Gastrocnemius medialis (tissue), 4 donors: ENCODE measurements around the gene ADAM23.

ENCODE experiments used
- POLR2A ChIP-seq, 2 donors: fragments of 450-650 bp; IDR thresholded peaks; one replicate each; pipeline ENCODE4 v1.6.1; 2017; ENCODE audit warnings: antibody characterized with exemption in 2 of 2, mild to moderate bottlenecking in 2 of 2, moderate library complexity in 2 of 2
- TF ChIP-seq, protein P1 (sequence below), 5 experiments: fragments of 450-650 bp in 3 of 5; fragments of 200-600 bp in 2 of 5; sonication (generic) in 2 of 5; IDR thresholded peaks in 4 of 5; conservative IDR thresholded peaks in 1 of 5; 1 replicate in 4 of 5; 2 replicates in 1 of 5; pipeline ENCODE4 v1.5.1; 2016 to 2019; ENCODE audit warnings: antibody characterized with exemption in 5 of 5, mild to moderate bottlenecking in 3 of 5, moderate library complexity in 3 of 5

DNA sequence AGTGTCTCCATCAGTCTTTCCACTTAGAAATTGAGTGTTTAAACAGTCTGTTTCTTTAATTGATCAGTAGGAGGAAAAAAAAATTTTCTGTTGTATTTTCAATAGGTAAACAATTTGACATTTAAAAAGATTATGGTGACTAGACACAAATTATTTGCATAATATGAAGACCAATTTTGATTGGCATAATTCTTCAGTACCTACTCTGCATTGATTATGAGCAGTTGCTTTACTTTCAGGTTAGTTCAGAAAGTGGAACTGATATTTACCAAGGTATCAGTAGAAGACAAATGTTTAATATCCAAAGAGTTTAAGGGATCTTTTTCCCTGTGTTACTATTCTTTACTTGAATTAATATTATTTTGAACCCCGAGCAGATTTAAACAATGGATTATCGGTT lies 2.6 kb downstream of the ADAM23 start:
- TF ChIP-seq, protein P1, sequence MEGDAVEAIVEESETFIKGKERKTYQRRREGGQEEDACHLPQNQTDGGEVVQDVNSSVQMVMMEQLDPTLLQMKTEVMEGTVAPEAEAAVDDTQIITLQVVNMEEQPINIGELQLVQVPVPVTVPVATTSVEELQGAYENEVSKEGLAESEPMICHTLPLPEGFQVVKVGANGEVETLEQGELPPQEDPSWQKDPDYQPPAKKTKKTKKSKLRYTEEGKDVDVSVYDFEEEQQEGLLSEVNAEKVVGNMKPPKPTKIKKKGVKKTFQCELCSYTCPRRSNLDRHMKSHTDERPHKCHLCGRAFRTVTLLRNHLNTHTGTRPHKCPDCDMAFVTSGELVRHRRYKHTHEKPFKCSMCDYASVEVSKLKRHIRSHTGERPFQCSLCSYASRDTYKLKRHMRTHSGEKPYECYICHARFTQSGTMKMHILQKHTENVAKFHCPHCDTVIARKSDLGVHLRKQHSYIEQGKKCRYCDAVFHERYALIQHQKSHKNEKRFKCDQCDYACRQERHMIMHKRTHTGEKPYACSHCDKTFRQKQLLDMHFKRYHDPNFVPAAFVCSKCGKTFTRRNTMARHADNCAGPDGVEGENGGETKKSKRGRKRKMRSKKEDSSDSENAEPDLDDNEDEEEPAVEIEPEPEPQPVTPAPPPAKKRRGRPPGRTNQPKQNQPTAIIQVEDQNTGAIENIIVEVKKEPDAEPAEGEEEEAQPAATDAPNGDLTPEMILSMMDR (IDR thresholded peaks at IDR 0.05 in 4 of 5, conservative IDR thresholded peaks at IDR 0.05 in 1 of 5) = no peak
- no peak for TF ChIP-seq POLR2A (IDR thresholded peaks at IDR 0.05)
